HL-60 (cell line): ENCODE results near the gene MACF1.

Experiments
- DNase-seq, 2 experiments: peaks; one replicate each; pipeline ENCODE4 v3.0.0-alpha.2; 2010 to 2020; ENCODE audit warnings: low read depth in 1 of 2, low spot score in 1 of 2
- H3K27ac ChIP-seq: fragments of 250-450 bp; sonication (Bioruptor Pico); replicated peaks from 2 replicates; pipeline ENCODE4 v1.5.1; 2020; ENCODE audit warnings: mild to moderate bottlenecking, moderate library complexity
- H3K27me3 ChIP-seq: fragments of 250-450 bp; sonication (Bioruptor Pico); 2 replicates; pipeline ENCODE4 v1.5.1; 2021; ENCODE audit warnings: mild to moderate bottlenecking, moderate library complexity; ENCODE audit not compliant: insufficient read depth, poor library complexity, severe bottlenecking
- H3K4me3 ChIP-seq: replicated peaks from 2 replicates; pipeline ENCODE4 v1.5.1; 2011; ENCODE audit warnings: mild to moderate bottlenecking, control low read depth, low read length; ENCODE audit not compliant: insufficient read depth
- GABPA ChIP-seq: IDR thresholded peaks from 2 replicates; pipeline ENCODE4 v1.6.1; 2012; ENCODE audit warnings: low read depth
- POLR2AphosphoS5 ChIP-seq: IDR thresholded peaks from 2 replicates; pipeline ENCODE4 v1.6.1; 2012; ENCODE audit warnings: low read depth
- REST ChIP-seq: IDR thresholded peaks from 2 replicates; pipeline ENCODE4 v1.6.1; 2012; ENCODE audit warnings: low read depth; ENCODE audit not compliant: insufficient replicate concordance
- SPI1 ChIP-seq: IDR thresholded peaks from 2 replicates; pipeline ENCODE4 v1.6.1; 2012; ENCODE audit warnings: low read depth, mild to moderate bottlenecking, borderline replicate concordance
- TF ChIP-seq, protein P1 (sequence below): IDR thresholded peaks from one replicate; pipeline ENCODE4 v1.5.1; 2011; ENCODE audit warnings: low read length, control low read depth, inconsistent platforms; ENCODE audit not compliant: insufficient read depth

Gene MACF1

GRCh38 chr1:39394598-39394997, 190.1 kb downstream of the MACF1 start:
- no peak for DNase-seq
- H3K27ac ChIP-seq: no peak overlapping the region

GRCh38 chr1:39395357-39395831, 190.9 kb downstream of the MACF1 start:
- peak overlapping the region; percentile 19; the same call in 1 of the 2 replicates for H3K27ac ChIP-seq
- DNase-seq: peak in 1 of 2 experiments; percentile 40

More at GRCh38 chr1:39394598-39394997, 190.1 kb downstream of the MACF1 start:
- no peaks in the 10 kb centered on the region for H3K27me3 ChIP-seq
- H3K4me3 ChIP-seq: no peak overlapping the region
- no peak for TF ChIP-seq GABPA
- TF ChIP-seq POLR2AphosphoS5: no peak
- no peak for TF ChIP-seq SPI1

GRCh38 chr1:39396671-39397070, 192.2 kb downstream of the MACF1 start:
- TF ChIP-seq, protein P1, sequence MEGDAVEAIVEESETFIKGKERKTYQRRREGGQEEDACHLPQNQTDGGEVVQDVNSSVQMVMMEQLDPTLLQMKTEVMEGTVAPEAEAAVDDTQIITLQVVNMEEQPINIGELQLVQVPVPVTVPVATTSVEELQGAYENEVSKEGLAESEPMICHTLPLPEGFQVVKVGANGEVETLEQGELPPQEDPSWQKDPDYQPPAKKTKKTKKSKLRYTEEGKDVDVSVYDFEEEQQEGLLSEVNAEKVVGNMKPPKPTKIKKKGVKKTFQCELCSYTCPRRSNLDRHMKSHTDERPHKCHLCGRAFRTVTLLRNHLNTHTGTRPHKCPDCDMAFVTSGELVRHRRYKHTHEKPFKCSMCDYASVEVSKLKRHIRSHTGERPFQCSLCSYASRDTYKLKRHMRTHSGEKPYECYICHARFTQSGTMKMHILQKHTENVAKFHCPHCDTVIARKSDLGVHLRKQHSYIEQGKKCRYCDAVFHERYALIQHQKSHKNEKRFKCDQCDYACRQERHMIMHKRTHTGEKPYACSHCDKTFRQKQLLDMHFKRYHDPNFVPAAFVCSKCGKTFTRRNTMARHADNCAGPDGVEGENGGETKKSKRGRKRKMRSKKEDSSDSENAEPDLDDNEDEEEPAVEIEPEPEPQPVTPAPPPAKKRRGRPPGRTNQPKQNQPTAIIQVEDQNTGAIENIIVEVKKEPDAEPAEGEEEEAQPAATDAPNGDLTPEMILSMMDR: no peak
- TF ChIP-seq GABPA: no peak
- TF ChIP-seq REST: no peak
- no peak for TF ChIP-seq SPI1
- TF ChIP-seq POLR2AphosphoS5: no peak
- Histone ChIP-seq H3K4me3 (no peak overlapping the region), H3K27me3 (no peaks in the 10 kb centered on the region), H3K27ac (no peak overlapping the region)
- DNase-seq: no peak

More at GRCh38 chr1:39395357-39395831, 190.9 kb downstream of the MACF1 start:
- peak; percentile 53; the same call in 1 of the 2 replicates for TF ChIP-seq SPI1
- TF ChIP-seq, protein P1: no peak
- H3K4me3 ChIP-seq: no peak overlapping the region
- H3K27me3 ChIP-seq: no peaks in the 10 kb centered on the region

- Histone ChIP-seq H3K4me3 (no peak overlapping the region), H3K27me3 (no peaks in the 10 kb centered on the region), H3K27ac (no peak overlapping the region)
- TF ChIP-seq SPI1: no peak
- no peak for TF ChIP-seq REST
- TF ChIP-seq GABPA: no peak
- no peak for TF ChIP-seq POLR2AphosphoS5
- TF ChIP-seq, protein P1: no peak
- no peak for DNase-seq
Observed at GRCh38 chr1:39397487-39397886, 193.0 kb downstream of the MACF1 start.
